Measurements from ENCODE around the gene ARID1B.
"Not testable (repeated sequence)": the region's sequence is repeated elsewhere in the genome, so short reads cannot be mapped to it uniquely, and the experiment has no call there.

Gene ARID1B

GRCh38 chr6:157021993-157022740 lies 245.0 kb downstream of the ARID1B start:
- DNase-seq (ENCODE audit: low read depth in 2 of 2) = peak; percentile 86

GRCh38 chr6:157023958-157024357 lies 246.8 kb downstream of the ARID1B start:
- no peak for DNase-seq (ENCODE audit: low read depth in 2 of 2)

GRCh38 chr6:157024745-157025144 lies 247.6 kb downstream of the ARID1B start:
- no peak for DNase-seq (ENCODE audit: low read depth in 2 of 2)

GRCh38 chr6:157025437-157025836 lies 248.3 kb downstream of the ARID1B start:
- no peak for DNase-seq (ENCODE audit: low read depth in 2 of 2)

GRCh38 chr6:157029980-157030690 lies 253.0 kb downstream of the ARID1B start:
- DNase-seq (ENCODE audit: low read depth in 2 of 2) = no peak

- DNase-seq (ENCODE audit: low read depth in 2 of 2) = no peak
These were observed 253.6 kb downstream of the ARID1B start for GRCh38 chr6:157030755-157031154.

GRCh38 chr6:157032923-157033322 lies 255.7 kb downstream of the ARID1B start:
- no peak for DNase-seq (ENCODE audit: low read depth in 2 of 2)

- DNase-seq (ENCODE audit: low read depth in 2 of 2) = no peak
These were observed 256.4 kb downstream of the ARID1B start for GRCh38 chr6:157033428-157034140.

GRCh38 chr6:157034436-157035230 lies 257.5 kb downstream of the ARID1B start:
- no peak for DNase-seq (ENCODE audit: low read depth in 2 of 2)

- no peak for DNase-seq (ENCODE audit: low read depth in 2 of 2)
These were observed 258.4 kb downstream of the ARID1B start for GRCh38 chr6:157035546-157035945.

- peak in 1 of 2 experiments; percentile 12 for DNase-seq (ENCODE audit: low read depth in 2 of 2)
These were observed 259.1 kb downstream of the ARID1B start for GRCh38 chr6:157036245-157036711.

- no peak for DNase-seq (ENCODE audit: low read depth in 2 of 2)
These were observed 260.0 kb downstream of the ARID1B start for GRCh38 chr6:157037165-157037564.

GRCh38 chr6:157038610-157039009 lies 261.4 kb downstream of the ARID1B start:
- DNase-seq (ENCODE audit: low read depth in 2 of 2) = no peak

- not testable (repeated sequence) for DNase-seq (ENCODE audit: low read depth in 2 of 2)
These were observed 262.5 kb downstream of the ARID1B start for GRCh38 chr6:157039639-157040038.

- no peak for DNase-seq (ENCODE audit: low read depth in 2 of 2)
These were observed 263.0 kb downstream of the ARID1B start for GRCh38 chr6:157040191-157040590.

- DNase-seq (ENCODE audit: low read depth in 2 of 2) = peak; percentile 36 to 44
These were observed 268.8 kb downstream of the ARID1B start for GRCh38 chr6:157045831-157046454.

GRCh38 chr6:157046776-157047175 lies 269.6 kb downstream of the ARID1B start:
- DNase-seq (ENCODE audit: low read depth in 2 of 2) = no peak

GRCh38 chr6:157047328-157047727 lies 270.1 kb downstream of the ARID1B start:
- no peak for DNase-seq (ENCODE audit: low read depth in 2 of 2)

GRCh38 chr6:157047951-157048350 lies 270.8 kb downstream of the ARID1B start:
- DNase-seq (ENCODE audit: low read depth in 2 of 2) = peak; percentile 57 to 58

GRCh38 chr6:157049133-157049532 lies 272.0 kb downstream of the ARID1B start:
- DNase-seq (ENCODE audit: low read depth in 2 of 2) = no peak
